GM18499 (cell line): Measurements from ENCODE around the gene PABPN1.
A peak's percentile ranks its signal among the peaks of the same experiment; 100 is the strongest.

Source experiments
- ATAC-seq: cut with Tn5 transposase; IDR thresholded peaks from one replicate; pipeline ENCODE4 v1.9.1; 2021; ENCODE audit warnings: moderate number of reproducible peaks; ENCODE audit not compliant: insufficient read depth, unreplicated experiment

Gene PABPN1

DNA sequence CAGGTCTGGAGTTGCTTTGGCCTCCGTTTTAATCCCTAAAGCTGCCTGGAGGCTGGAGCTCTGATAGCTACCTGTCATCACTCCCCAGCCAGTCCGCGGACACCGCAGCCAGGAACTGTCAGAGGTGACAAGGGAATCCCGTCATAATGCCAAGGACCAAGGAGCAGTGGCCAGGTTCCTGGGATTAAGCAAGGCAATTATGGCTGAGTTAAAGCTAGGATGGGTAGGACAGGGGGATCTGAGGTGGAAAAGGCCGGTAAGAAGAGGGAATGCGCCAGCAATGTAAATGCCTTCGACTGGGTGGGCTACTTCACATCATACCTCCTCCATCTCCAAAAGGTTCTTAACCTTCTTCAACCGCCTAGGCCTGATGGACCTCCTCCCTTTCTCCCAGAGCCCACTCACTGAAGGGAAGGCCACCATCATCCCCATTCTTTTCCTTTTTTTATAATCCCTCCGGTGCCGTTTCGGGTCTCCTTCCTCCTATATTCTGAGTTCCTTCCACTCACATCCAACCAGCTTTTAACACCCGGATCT is 20.5 kb upstream of the PABPN1 start:
- ATAC-seq: no peak

DNA sequence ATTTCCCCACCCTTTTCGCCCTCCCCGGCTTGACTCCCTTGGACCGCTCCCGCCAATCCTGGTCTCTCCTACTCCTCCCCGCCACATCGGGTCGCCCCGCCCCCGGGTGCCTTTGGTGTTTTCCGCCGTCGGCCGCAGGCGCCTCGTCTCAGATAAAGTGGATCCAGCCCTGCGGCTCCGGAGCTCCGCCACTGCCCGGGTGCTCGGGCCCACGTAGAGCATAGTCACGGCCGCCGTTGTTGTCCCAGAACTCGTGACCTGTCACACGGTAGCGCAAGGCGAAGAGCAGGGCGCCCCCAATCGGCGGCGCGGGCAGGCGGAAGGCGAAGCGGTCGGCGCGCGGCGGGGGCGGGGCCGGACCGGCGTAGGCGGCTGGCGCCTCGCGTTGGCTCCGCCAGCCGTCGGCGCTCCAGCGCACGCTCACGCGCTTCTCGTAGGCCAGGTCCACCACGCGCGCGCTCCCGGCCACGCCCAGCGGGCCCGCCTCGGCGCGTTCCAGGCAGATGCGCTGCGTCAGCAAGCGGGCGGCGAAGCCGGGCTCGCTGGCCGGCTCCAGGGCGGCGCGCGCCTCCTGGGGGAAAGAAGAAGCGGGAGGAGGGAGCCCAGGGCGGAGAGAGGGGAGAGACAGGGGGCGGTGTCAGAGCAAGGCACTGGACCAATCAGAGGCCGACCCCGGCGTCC is 19.8 kb upstream of the PABPN1 start:
- ATAC-seq: peak; percentile 47

DNA sequence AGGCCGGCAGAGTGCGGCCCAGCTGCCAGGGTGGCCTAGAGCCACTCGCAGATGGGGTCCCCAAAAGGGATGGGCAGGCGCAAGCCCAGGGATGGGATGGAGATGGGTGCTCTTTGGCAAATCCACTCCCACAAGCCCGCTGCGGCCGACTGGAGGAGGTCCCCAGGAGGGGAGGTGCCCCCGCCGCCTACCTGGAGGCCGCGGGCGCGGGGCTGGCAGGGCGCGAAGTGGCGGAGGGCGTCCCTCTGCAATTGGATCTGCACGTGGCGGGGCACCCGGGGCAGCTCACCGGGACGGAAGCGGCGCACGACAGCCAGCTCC is 19.3 kb upstream of the PABPN1 start:
- ATAC-seq: peak; percentile 11

DNA sequence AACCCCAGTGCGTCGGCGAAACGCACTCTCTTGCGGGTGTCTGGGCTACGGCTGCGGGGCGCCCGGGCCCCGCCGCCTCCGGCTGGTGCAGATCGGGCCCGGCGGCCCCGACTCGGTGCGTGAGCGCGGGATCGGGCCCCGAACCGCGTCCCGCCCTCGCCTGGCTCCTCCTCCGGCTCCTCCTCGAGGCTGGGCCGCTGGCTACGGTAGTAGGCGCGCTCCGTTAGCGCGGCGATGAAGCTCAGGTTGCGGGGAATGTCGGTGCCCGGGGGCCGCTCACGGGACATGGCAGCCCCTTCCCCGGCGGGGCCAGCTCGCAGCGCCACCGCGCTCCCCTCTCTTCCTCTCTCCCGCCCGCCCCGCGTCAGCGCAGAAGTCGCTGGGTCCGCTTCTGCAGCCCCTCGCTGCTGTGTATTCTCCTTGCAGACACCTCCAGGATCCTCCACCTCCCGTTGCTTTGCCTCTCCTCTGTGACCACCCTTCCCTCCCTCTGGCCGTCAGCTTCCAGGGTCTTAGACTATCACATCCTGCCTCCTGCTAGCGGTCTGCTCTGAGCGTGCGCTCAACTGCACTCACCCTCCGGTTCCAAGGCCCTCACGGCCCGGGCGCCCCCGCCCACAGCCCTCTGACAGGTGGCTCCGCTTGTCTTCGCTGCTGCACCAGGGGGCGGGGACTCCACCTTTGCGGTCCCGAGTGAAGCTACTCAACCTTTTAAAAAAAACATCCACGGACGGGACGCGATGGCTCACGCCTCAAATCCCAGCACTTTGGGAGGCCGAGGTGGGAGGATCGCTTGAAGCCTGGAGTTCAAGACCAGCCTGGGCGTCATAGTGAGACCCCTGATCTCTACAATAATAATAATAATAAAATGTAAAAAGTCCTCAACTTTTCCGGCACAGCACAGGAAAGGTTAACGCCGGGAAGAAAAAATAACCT is 18.7 kb upstream of the PABPN1 start, which contains the start of gene PPP1R3E:
PPP1R3E (minus strand) TSS at position 570 of the 936 bp plus-strand sequence; CDS start at position 287, 283 bp downstream.
- ATAC-seq: peak; percentile 16

DNA sequence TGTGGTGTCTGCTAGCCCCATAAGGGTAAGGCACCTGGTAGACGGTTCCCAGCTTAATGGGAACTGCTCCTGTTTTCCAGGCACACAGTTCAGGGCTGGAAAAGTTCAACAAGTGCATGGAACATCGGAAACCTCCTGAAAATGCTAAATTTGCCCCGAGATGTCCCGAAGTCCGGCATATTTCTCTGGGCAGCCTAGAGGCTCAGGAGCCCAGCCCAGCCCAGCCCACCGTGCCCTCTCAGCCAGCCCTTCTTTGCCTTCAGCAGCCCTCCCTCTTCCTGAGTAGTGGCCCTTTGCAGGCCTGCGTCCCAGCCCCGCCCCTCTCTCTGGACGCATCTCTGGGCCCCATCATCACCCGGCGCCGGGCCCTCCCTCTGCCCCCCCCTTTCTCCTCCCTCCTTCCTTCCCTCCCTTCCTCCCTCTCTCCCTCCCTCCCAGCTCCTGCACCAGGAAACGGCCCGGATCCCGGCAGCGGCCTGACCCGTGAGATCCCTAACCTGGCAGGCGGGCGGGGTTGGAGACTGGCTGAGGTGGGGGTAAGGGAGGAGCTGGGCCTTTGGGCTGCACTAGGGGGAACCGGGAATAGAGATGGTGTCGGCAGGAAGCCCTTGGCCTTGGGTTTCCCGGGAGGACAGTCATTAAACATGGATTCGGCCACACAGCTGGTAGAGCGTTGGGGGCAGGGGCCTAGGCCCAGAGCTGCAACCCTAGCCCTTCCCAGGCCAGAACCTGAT is 14.7 kb upstream of the PABPN1 start, which contains the start of gene BCL2L2:
BCL2L2 (plus strand) TSS at position 422 of the 734 bp plus-strand sequence. CDS start 935 bp downstream, outside the sequence.
- ATAC-seq: no peak

DNA sequence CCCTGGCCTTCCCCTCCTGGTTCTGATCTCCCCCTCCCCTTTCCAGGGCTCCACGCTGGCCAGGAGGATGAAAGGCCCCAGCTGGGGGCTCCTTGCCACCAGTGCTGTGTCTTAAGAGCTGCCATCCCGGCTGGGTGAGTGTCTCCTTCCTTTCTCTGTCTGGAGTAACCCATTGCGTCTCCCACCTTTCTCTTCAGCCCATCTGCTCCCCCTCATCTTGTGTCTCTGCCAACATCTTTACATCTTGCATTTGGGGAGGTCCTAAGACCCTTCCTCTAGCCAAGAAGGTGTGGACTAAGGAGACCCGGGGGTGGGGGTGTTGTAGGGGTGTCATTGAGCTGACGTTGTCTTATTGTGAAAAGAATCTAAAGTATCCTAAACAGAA is 14.1 kb upstream of the PABPN1 start:
- no peak for ATAC-seq

DNA sequence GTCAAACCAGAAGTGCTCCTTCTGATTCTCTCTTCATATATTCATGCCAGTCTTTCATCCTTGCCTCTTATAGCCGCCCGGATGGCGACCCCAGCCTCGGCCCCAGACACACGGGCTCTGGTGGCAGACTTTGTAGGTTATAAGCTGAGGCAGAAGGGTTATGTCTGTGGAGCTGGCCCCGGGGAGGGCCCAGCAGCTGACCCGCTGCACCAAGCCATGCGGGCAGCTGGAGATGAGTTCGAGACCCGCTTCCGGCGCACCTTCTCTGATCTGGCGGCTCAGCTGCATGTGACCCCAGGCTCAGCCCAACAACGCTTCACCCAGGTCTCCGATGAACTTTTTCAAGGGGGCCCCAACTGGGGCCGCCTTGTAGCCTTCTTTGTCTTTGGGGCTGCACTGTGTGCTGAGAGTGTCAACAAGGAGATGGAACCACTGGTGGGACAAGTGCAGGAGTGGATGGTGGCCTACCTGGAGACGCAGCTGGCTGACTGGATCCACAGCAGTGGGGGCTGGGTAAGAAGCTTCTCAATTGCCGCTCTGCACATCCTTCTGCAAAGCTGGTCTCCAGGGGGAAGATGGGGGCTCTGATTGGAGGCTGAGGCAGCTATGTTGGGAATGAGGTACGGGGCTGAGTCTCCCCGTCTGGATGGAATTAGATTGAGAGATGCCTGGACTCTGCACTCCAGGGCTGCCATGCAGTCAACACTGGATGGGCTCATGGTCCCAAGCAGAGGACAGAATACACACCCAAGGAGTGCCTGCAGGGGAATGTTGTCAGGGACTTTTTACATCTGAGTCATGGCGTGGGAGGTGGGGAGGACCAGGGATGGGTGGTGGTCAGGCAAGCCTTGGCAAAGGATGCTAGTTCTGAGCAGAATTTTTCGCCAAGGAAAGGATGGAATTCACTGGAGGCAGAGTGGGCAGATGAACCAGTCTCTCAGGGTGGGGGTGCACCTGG is 13.3 kb upstream of the PABPN1 start:
- no peak for ATAC-seq

DNA sequence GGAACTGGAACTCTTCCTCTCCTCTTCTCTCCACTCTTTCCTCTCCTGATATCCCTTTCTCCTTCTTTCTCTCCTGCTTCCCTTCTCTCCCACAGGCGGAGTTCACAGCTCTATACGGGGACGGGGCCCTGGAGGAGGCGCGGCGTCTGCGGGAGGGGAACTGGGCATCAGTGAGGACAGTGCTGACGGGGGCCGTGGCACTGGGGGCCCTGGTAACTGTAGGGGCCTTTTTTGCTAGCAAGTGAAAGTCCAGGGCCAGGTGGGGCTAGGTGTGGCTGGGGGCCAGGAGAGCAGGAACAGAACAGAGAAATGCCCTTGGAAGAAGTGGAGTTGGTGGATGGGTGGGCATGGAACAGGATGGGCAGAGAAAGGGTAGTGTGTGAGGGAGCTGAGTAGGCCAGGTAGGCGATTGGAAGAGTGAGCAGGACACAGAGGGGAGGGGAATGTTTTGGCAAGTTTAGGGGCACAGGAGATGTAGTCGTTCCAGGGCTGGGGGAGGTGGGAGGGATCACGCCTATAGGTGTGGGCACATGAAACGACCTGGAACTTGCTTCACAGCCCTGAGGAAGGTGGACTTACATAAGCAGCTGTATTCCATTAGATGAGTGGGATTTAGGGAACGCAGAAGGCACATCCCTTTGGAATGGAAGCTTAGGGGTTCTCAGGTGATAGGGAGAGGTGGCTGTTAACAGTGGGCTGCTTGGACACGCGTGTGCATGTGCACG is 12.4 kb upstream of the PABPN1 start:
- no peak for ATAC-seq

DNA sequence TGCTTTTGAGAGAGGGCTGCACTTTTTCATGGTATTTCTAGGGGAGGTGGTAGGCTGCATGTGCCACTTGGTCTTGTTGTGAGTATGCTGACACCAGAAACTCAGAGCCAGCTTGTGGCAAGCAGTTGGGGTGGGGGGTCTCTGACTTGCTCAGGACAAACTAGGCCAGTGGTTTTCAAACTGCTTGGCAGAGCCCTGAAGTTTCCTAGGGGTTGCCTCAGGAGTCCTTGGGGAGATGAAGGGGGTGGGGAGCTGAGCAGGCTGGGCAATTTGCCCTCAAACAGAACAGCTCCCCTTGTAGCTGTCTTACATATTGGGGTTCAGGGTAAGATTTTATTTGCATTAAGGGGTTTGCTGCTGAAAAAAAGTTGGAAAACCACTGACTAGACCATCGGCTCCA is 10.7 kb upstream of the PABPN1 start:
- ATAC-seq: no peak

DNA sequence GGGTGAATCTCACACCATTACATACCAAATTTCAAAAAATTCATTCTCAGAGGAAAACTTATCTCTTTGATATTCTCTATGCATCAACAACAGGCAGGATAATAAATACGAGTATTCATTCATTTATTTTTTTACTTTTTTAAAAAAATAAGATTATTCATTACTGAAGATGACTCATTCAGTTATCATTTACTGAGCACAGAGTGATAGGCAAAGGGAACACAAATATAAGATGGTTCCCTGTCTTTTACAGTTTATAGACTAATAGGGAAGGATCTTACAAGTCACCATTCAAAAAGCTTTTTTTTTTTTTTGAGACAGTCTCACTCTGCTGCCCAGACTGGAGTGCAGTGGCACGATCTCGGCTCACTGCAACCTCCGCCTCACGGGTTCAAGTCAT is 5.0 kb upstream of the PABPN1 start:
- ATAC-seq: no peak

DNA sequence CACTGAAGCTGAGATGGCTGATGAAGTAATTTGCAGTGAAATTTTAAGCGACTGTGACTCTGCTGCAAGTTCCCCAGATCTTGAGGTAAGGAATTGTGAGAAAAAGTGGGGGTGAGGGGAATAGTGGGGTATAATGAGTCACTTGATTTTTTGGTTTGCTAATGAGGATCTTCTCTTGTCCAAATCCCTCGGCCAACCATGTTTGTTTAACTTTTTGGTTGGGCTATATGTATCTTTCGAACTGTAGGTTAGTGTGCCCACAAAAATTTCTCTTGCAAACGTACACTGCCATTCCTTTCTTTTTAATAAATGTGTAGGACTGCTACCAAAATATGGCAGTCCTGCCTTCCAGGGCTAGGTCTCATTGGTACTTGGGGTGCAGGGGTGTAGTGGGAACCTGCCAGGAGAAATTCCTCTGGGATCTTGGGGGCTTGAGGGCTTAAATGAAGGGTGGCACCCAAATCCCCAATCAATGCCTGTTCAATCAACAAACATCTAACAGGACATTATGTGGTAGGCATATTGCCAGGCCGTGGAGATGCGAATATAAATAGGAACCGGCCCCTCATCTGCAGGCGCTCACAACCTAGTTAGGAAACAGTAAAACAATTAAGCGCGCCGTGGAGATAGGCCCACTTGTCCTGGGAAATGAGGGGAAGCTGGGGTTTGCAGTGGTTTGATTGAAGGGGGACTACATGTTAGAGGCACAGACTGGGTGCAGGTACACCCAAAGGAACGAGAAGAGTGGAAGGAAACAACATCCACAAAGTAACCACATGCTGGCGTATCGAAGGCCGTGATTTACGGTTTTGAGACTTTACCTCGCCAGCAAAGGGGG is 1.3 kb upstream of the PABPN1 start:
- no peak for ATAC-seq

DNA sequence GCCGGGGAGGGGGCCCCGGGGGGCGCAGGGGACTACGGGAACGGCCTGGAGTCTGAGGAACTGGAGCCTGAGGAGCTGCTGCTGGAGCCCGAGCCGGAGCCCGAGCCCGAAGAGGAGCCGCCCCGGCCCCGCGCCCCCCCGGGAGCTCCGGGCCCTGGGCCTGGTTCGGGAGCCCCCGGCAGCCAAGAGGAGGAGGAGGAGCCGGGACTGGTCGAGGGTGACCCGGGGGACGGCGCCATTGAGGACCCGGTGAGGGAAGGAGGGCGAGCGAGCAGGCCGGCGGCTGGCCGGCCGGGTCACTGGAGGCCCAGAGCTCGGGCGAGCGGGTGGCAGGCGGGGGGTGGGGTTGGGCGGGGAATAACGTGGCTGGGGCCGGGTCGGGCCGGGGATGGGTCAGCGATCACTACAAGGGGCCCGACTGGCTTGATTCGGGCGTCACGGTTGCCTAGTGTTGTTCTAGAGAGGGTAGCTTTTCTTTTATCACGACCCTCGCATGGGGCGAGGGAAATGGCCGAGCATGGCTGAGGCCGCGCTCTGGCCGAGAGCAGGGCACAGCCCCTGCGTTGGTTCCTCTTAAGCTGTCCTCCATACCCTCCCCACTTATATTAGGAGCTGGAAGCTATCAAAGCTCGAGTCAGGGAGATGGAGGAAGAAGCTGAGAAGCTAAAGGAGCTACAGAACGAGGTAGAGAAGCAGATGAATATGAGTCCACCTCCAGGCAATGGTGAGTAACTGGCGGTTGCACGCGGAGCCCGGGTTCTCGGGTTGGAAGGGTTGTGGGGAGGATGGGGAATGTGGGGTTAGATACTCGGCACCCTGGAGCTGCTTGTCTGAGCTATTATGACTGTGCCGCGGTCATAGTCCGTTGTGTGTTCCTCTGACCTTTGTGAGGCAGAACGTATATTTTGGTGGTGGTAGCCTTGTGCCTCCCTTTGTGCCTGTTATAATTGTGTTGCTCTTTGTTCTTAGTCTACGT is 603 bp downstream of the PABPN1 start:
- ATAC-seq: no peak

DNA sequence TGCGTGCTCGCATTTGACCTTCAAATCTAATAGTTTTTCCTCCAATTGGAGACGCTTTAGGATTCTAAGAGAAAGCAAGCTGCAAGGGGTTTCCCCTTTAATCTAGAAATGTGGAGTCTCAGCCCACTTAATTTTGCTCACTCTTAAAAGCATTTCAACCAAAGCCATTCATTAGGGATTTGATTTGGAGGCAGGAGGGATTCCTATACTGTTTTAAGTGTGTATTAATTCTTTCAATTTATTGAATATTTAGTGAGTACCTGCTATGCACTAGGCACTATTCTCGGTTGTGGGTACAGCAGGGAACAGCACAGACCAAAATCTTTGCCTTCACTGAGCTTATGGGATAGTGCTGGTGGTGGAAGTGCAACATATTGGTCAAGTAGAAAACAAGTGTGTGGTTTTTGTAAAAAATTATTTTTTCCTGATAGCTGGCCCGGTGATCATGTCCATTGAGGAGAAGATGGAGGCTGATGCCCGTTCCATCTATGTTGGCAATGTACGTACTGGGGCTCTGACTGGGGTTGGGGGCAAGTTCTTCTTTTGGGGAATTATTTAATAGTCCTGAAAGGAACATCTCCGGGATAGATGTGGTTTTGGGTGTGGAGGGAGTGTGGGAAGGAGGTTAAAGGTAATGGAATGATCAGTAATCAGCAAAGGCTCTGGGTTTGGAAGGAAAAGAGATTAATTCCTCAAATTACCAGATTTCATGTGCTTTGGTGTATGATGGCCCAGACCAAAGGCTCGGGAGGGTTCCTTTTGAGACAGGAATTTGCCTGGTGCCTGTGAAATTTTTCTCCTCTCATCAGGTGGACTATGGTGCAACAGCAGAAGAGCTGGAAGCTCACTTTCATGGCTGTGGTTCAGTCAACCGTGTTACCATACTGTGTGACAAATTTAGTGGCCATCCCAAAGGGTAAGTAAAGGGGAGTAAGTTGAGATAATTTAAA is 1.6 kb downstream of the PABPN1 start:
- no peak for ATAC-seq

DNA sequence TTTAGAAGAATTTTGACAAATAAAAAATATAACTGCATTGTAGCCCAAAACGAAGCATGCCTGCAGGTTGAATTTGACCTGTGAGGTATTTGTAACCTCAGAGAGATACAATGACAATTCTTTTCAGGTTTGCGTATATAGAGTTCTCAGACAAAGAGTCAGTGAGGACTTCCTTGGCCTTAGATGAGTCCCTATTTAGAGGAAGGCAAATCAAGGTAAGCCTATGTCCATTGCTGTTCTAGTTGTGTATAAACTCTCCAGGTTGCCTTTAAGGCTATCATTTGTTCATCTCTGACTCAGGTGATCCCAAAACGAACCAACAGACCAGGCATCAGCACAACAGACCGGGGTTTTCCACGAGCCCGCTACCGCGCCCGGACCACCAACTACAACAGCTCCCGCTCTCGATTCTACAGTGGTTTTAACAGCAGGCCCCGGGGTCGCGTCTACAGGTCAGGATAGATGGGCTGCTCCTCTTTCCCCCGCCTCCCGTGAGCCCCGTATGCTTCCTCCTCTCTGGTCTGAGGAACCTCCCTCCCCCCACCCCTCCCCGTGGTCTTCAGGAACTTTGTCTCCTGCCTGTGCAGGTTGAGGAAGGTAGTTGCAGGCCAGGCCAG is 2.7 kb downstream of the PABPN1 start:
- no peak for ATAC-seq

DNA sequence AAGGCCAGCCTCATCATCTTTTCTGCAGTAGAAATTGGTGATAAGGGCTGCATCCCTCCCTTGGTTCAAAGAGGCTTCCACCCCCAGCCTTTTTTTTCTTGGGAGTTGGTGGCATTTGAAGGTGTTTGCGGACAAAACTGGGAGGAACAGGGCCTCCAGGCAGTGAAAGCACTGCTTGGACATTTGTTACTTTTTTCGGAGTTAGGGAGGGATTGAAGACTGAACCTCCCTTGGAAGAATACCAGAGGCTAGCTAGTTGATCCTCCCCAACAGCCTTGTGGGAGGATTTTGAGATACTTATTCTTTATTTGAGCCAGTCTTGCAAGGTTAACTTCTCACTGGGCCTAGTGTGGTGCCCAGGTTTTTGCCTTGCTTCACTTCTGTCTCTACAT is 3.2 kb downstream of the PABPN1 start:
- ATAC-seq: no peak
